GM12891 (cell line): ENCODE results near the gene YDJC.
"Not testable (repeated sequence)": the region's sequence is repeated elsewhere in the genome, so short reads cannot be mapped to it uniquely, and the experiment has no call there.

Experiments used
- DNase-seq: peaks from one replicate; pipeline ENCODE4 v3.0.0; 2011; ENCODE audit warnings: low spot score; ENCODE audit not compliant: insufficient read length
- FAIRE-seq: peaks from 2 replicates; lab custom pipeline; 2011; peaks lifted over from hg19 to GRCh38; lab: Jason Lieb, UNC
- PAX5 ChIP-seq: IDR thresholded peaks from 2 replicates; pipeline ENCODE4 v1.6.1; 2011; ENCODE audit warnings: low read length, moderate library complexity, mild to moderate bottlenecking; ENCODE audit not compliant: insufficient read depth, severe bottlenecking
- POLR2A ChIP-seq: IDR thresholded peaks from 2 replicates; pipeline ENCODE4 v1.6.1; 2011; ENCODE audit warnings: low read depth, low read length, control low read depth
- POLR2AphosphoS5 ChIP-seq: IDR thresholded peaks from 2 replicates; pipeline ENCODE4 v1.6.1; 2011; ENCODE audit warnings: low read depth, low read length, control low read depth
- POU2F2 ChIP-seq: IDR thresholded peaks from 2 replicates; pipeline ENCODE4 v1.6.1; 2011; ENCODE audit warnings: low read depth, mild to moderate bottlenecking, control low read depth, low read length, moderate library complexity
- SPI1 ChIP-seq: IDR thresholded peaks from 2 replicates; pipeline ENCODE4 v1.6.1; 2011; ENCODE audit warnings: low read depth, low read length, control low read depth
- TAF1 ChIP-seq: IDR thresholded peaks from 2 replicates; pipeline ENCODE4 v1.6.1; 2011; ENCODE audit warnings: low read depth, low read length, control low read depth

The YDJC gene

DNA sequence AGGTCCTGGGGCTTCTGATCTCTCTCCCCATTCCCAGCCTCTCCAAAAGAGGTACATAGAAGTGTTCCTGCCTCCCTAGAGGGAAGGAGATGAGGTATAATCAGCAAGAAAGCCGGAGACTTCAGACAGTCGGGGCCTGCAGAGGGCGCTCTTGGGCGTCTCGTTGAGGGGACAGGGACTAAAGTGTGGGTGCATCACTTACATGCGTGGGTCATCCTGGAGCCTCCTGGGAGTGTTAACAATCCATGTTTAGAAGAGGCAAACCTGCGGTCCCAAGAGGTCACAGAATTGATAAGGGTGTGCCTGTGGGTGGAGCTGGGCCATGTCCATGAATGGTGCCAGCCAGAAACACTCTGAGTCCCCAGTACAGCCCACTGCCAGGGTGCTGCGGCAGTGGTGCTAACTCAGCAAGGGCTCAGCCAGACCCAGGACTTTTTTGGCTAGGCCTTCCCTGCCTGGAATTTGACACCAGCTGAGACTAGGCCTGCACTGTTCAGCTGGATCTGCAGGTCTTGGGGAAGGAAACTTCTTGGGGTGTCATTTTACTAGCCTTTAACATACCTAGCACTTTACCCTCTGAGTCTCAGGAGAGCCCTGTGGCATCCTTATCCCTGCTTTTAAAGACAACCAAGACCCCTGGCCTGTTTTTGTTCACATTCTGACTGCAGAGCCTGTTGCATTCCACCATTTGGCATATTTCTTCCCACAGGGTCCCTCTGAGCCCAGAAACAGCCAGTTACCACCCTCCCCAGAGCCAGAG lies 5.5 kb downstream of the YDJC start:
- no peak for DNase-seq
- FAIRE-seq, result no peak
- TF ChIP-seq POLR2A (peak; percentile 29), POU2F2 (no peak)

DNA sequence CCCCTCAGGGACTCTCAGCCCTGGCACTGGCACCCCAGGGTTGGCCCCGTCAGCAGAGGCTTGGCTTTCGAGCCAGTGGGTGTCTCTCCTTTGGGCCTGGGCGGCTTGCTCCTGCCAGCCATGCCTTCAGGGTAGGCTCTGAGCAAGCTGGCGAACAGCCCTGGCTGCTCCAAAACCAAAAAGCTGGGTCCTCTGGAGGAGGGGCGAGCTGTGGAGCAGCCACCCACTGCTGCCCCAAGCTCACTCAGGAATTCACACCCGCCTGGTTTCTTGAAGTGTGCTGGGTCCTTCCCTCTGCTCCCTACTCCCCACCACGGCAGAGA lies 6.2 kb downstream of the YDJC start:
- DNase-seq, result no peak
- no peak for FAIRE-seq
- TF ChIP-seq PAX5, result no peak
- no peak for TF ChIP-seq POLR2AphosphoS5
- no peak for TF ChIP-seq POLR2A
- no peak for TF ChIP-seq SPI1

DNA sequence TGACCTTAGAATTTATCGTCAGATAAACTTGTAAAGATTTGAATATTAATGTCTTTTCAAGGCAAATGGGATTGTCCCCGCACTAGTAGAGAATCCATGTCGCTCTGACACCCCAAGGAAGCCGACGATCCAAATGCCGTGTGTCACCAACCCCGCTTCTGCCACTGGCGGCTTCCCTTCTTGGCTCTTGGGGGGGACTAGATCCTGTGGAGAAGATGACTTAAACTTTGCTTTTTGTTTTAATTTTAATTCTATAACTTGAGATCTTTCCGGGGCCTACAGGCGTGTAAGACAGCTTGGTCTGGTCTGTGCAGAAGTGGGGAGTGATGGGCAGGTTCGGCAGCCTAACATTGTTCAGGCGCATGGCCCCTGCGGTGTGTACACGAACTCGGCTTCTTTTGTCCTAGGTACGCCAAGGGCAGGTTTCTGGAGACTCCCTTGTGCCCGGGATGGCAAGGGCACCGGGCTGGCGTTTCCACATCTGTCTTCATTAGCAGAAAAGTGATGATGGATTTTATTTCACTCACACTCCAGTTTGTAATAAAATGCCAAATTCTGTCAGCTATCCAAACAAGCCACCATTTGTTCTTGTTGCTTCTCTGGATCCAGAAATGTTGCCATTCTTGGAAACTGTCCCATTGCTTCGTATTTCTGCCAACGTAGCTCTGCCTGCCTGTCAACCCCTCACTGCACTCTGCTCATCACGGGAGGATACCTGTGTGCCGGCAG lies 6.7 kb downstream of the YDJC start:
- no peak for DNase-seq
- TF ChIP-seq POU2F2 (no peak), PAX5 (no peak), POLR2A (no peak), POLR2AphosphoS5 (no peak), TAF1 (no peak)
- FAIRE-seq, result no peak

DNA sequence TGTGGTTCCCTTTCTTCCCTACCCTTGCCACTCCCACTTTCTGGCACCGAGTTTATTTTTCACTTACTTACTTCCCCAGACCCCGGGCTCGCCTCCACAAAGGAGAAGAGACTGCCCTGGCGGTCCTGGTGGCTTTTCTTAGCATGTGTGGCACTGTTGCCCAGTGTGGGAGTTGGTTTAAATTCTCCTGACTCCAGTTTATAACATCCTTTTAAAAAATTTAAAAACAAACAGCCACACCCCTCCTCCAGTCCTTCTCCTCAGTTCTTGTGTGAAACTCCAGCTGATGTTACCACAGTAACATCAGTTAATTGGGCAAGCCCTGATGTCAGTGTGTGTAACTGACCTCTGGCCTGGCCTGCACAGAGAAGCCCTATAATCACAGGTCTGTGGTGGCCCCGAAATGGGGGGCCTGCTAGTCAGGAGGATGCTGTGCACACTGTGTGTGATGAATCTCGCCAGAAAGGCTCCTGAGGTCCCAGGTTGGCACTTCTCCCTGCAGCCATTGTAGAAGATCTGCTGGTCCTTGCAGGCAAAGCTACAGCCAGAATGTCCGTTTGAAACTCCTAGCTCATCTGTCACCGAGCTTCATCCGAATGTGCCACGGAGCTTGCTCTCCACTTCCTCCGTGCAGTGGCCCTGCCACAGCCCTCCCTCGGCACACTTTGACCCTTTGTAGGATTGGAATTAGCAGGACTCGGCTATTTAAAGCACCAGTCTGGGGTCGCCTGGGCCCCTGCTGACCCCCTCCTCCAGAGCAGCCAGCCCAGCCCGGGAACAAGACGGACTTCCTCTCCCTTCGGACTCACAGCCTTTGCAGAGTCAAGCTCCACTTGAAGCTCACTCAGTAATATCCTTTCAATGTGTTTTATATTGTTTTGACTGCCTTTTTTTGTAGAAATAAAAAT lies 7.6 kb downstream of the YDJC start:
- DNase-seq (no peak), FAIRE-seq (no peak)
- TF ChIP-seq TAF1, result no peak
- 0 out of 2 replicates have a peak, but pooled peaks have one; percentile 25 for TF ChIP-seq POLR2AphosphoS5

- TF ChIP-seq POU2F2 (no peak), POLR2AphosphoS5 (0 out of 2 replicates have a peak, but pooled peaks have one; percentile 11)
- no peak for FAIRE-seq
- DNase-seq, result no peak
Measured at GRCh38 chr22:21621025-21621424, 8.8 kb downstream of the YDJC start.

GRCh38 chr22:21617337-21617736 lies 12.5 kb downstream of the YDJC start:
- DNase-seq, FAIRE-seq: not testable (repeated sequence)

DNA sequence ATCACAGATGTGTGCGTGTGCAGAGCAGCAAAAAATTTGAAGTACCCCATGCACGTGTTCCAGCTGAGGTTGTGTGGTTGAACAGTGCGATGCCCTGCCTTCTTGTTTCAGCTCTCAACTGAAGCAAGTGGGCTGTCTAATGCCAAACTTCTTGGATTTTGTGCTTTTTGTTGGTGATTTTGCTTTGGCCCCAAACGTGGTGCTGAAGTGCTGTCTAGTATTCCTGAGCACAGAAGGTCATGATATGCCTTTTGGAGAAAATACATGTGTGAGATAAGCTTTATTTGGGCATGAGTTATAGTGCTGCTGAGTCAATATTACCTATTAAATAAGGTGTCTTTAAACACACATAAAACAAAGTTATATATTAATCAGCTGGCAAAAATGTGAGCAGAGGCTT lies 14.1 kb downstream of the YDJC start:
- no peak for FAIRE-seq

DNA sequence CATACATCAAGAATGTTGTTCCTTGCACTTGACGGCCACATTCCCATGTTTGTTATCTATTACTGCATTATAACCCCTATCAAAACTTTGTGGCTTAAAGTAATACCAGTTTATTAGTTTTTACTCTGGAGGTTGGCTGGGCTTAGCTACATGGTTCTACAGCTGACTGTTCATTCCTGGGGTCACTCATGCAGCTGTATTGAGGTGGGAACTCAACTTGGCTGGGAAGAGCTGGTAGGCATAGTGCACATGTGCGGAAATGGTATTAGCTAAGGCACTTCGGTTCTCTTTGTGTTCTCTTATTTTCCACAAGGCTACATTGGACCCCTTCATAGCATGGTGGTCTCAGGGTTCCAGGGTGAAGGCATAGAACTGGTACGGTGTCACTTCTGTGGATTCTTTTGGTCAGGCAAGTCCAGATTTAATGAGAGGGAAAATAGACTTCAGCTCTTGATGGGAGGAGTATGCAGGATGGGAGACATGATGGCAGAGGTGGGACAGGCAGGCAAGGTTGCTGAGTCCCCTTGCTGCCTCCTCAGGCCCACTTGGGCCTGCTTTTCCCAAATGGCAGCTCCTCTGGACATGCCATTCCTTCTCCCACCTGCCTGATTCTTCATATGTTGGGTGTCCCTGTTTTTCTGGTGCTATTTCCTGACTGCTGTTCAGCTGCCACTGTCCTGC lies 16.1 kb downstream of the YDJC start:
- DNase-seq (no peak), FAIRE-seq (peak; percentile 47)
- no peak for TF ChIP-seq TAF1
- TF ChIP-seq POLR2A, result no peak
- no peak for TF ChIP-seq SPI1
- no peak for TF ChIP-seq PAX5
- TF ChIP-seq POU2F2, result no peak
- TF ChIP-seq POLR2AphosphoS5, result no peak

More for the DNA sequence above, 14.1 kb downstream of the YDJC start:
- TF ChIP-seq POU2F2, result no peak
- TF ChIP-seq TAF1, result no peak
- TF ChIP-seq POLR2AphosphoS5, result no peak
- no peak for TF ChIP-seq SPI1
- TF ChIP-seq POLR2A, result no peak
- no peak for TF ChIP-seq PAX5
- no peak for DNase-seq

GRCh38 chr22:21612858-21613257 lies 17.0 kb downstream of the YDJC start:
- no peak for FAIRE-seq
- DNase-seq, result no peak
- TF ChIP-seq POU2F2, result no peak
- TF ChIP-seq TAF1, result no peak
- TF ChIP-seq PAX5, result no peak
- no peak for TF ChIP-seq POLR2A
- no peak for TF ChIP-seq SPI1
- TF ChIP-seq POLR2AphosphoS5, result no peak
